DMS153 treated with DMSO at 0.1 percent for 48 hours (cell line): ENCODE results near the gene POC1B.
"Not testable (repeated sequence)": the region's sequence is repeated elsewhere in the genome, so short reads cannot be mapped to it uniquely, and the experiment has no call there.

ENCODE experiments used
- DNase-seq: peaks from one replicate; lab custom pipeline; 2025; ENCODE audit not compliant: unreplicated experiment; lab: John Stamatoyannopoulos, UW

POC1B gene

GRCh38 chr12:89468017-89468416, 57.8 kb downstream of the POC1B start:
- no peak for DNase-seq

GRCh38 chr12:89464974-89465592, 60.8 kb downstream of the POC1B start:
- no peak for DNase-seq

GRCh38 chr12:89461649-89462612, 63.9 kb downstream of the POC1B start:
- DNase-seq = peak; percentile 75

GRCh38 chr12:89461190-89461589, 64.7 kb downstream of the POC1B start:
- DNase-seq = no peak

- not testable (repeated sequence) for DNase-seq
Measured at GRCh38 chr12:89459279-89459678, 66.6 kb downstream of the POC1B start.

- no peak for DNase-seq
Measured at GRCh38 chr12:89456565-89456964, 69.3 kb downstream of the POC1B start.

GRCh38 chr12:89454080-89454848, 71.6 kb downstream of the POC1B start:
- DNase-seq = no peak

GRCh38 chr12:89453121-89453978, 72.5 kb downstream of the POC1B start:
- no peak for DNase-seq

GRCh38 chr12:89451841-89452251, 74.0 kb downstream of the POC1B start:
- no peak for DNase-seq

GRCh38 chr12:89450907-89451306, 74.9 kb downstream of the POC1B start:
- DNase-seq = no peak

GRCh38 chr12:89448951-89449371, 76.9 kb downstream of the POC1B start:
- DNase-seq = no peak

GRCh38 chr12:89448526-89448925, 77.3 kb downstream of the POC1B start:
- DNase-seq = no peak

- DNase-seq = no peak
Measured at GRCh38 chr12:89439941-89440340, 85.9 kb downstream of the POC1B start.

GRCh38 chr12:89437231-89437630, 88.6 kb downstream of the POC1B start:
- DNase-seq = no peak

GRCh38 chr12:89436062-89436461, 89.8 kb downstream of the POC1B start:
- no peak for DNase-seq

GRCh38 chr12:89433634-89434033, 92.2 kb downstream of the POC1B start:
- DNase-seq = no peak

GRCh38 chr12:89432396-89432795, 93.5 kb downstream of the POC1B start:
- DNase-seq = no peak

GRCh38 chr12:89429528-89429927, 96.3 kb downstream of the POC1B start:
- no peak for DNase-seq

GRCh38 chr12:89427508-89428156, 98.2 kb downstream of the POC1B start:
- no peak for DNase-seq

GRCh38 chr12:89424846-89425245, 101.0 kb downstream of the POC1B start:
- DNase-seq = no peak
